ENCODE data around the gene MROH9. TPM values are rescaled to one million over a fixed set of nuclear protein-coding genes. Genes with fewer than 3 reads are reported as not detected.

Gene MROH9
- total RNA-seq, 1 experiment from 2014 or later = not detected

GRCh38 chr1:171019971-171020370 lies 84.6 kb downstream of the MROH9 start (continued):
- TF ChIP-seq CTCF (IDR thresholded peaks at IDR 0.05 in 2 of 3, conservative IDR thresholded peaks at IDR 0.05 in 1 of 3; ENCODE audit: borderline replicate concordance in 1 of 3, insufficient read depth in 1 of 3, low read depth in 2 of 3, low read length in 2 of 3) = no peak

- CTCF ChIA-PET = no interaction called here
- H3K9ac ChIP-seq (ENCODE audit: low read length) = no peak overlapping the region
- POLR2A ChIA-PET = no interaction called here
- peaks cover 3% of the 10 kb centered on the region; the same call in 1 of the 2 replicates for H3K27me3 ChIP-seq (ENCODE audit: insufficient read depth, low read length)
- H3K9me2 ChIP-seq (ENCODE audit: insufficient read depth) = no peaks in the 10 kb centered on the region
- intact Hi-C loops (cut with micrococcal nuclease) = no loop called here
- no peak for ATAC-seq
- RAD21 ChIA-PET (ENCODE audit: low non-redundant PET in 1 of 2, low total read pairs in 2 of 2, uncharacterized antibody in 2 of 2, unreplicated experiment in 2 of 2) = no interaction called here
- no peaks in the 10 kb centered on the region for H3K9me3 ChIP-seq (ENCODE audit: control insufficient read depth in 1 of 2, insufficient read depth in 1 of 2, low read depth in 1 of 2, low read length in 2 of 2)
- DNase-seq (ENCODE audit: low read depth, low spot score) = no peak
- no peak overlapping the region for H3K4me3 ChIP-seq (replicated peaks in 1 of 2; ENCODE audit: low read depth in 1 of 2, low read length in 2 of 2)
- H3K79me2 ChIP-seq (ENCODE audit: insufficient read depth, low read length) = no peaks in the 10 kb centered on the region
- no peak overlapping the region for H3K4me2 ChIP-seq (ENCODE audit: low read length)
- H2AFZ ChIP-seq (ENCODE audit: low read depth, low read length, poor library complexity, severe bottlenecking) = no peak overlapping the region
- TF ChIP-seq EZH2 (IDR thresholded peaks at IDR 0.05) = no peak
- TF ChIP-seq POLR2A (IDR thresholded peaks at IDR 0.05; ENCODE audit: borderline replicate concordance, extremely low read depth, insufficient read depth, insufficient read length) = no peak
- no peak for TF ChIP-seq RAD21 (IDR thresholded peaks at IDR 0.05; ENCODE audit: low read depth)
- no peak for TF ChIP-seq ELF1 (IDR thresholded peaks at IDR 0.05; ENCODE audit: borderline replicate concordance, low read depth)
- no peak for TF ChIP-seq ATF3 (IDR thresholded peaks at IDR 0.05)
- TF ChIP-seq TCF7L2 (IDR thresholded peaks at IDR 0.05; ENCODE audit: borderline replicate concordance, extremely low read depth, insufficient read depth, insufficient read length) = no peak
- BruUV-seq (replicated peaks) = no TSS peak
- no peaks in the 10 kb centered on the region for H3K36me3 ChIP-seq (ENCODE audit: control insufficient read depth in 1 of 2, insufficient read depth in 2 of 2, low read length in 2 of 2)
- no peaks in the 10 kb centered on the region for H3K4me1 ChIP-seq (ENCODE audit: control insufficient read depth in 1 of 2, insufficient read depth in 2 of 2, low read length in 2 of 2)
- H3K27ac ChIP-seq (ENCODE audit: low read depth, low read length) = no peak overlapping the region
- H4K20me1 ChIP-seq (ENCODE audit: insufficient read depth) = no peaks in the 10 kb centered on the region
These were observed 97.7 kb downstream of the MROH9 start for GRCh38 chr1:171032822-171033702.

All from HCT116 (cell line).